HCT116 (cell line): ENCODE data around the gene TIMM21. TPM values are rescaled to one million over a fixed set of nuclear protein-coding genes. Genes with fewer than 3 reads are reported as not detected.

ENCODE experiments used
- ATAC-seq: fragments of 200-7000 bp; cut with Tn5 transposase; 2 replicates; pipeline ENCODE4 v1.9.1; 2020; ENCODE audit warnings: mild to moderate bottlenecking, moderate library complexity
- BruUV-seq: library from RNA; stranded (reverse); fragments of 400-500 nt; replicated peaks from 2 replicates; lab custom pipeline; 2021; lab: Mats Ljungman, UMichigan
- CTCF ChIA-PET: fragments of 300-600 bp; sonication (Branson Sonifier 250); formaldehyde crosslinking; loops from one replicate; lab custom pipeline; 2021; ENCODE audit warnings: antibody characterized with exemption; lab: Charles Lee
- POLR2A ChIA-PET: fragments of 300-600, 350-600 bp; sonication (Branson Sonifier 250); formaldehyde crosslinking; loops from one replicate; lab custom pipeline; 2021; ENCODE audit warnings: antibody characterized with exemption; lab: Charles Lee
- RAD21 ChIA-PET, 2 experiments: fragments of 300-600 bp; sonication (Branson Sonifier 250); formaldehyde crosslinking; loops; one replicate each; lab custom pipeline; 2023; ENCODE audit warnings: low total read pairs in 2 of 2; ENCODE audit not compliant: uncharacterized antibody in 2 of 2, unreplicated experiment in 2 of 2, low non-redundant PET in 1 of 2; lab: Charles Lee
- DNase-seq: peaks from one replicate; pipeline ENCODE4 v3.0.0-alpha.2; 2010; ENCODE audit warnings: low read depth, low spot score
- H2AFZ ChIP-seq: fragments of 200-600 bp; shearing (Covaris generic), sonication (generic); 2 replicates; pipeline ENCODE4 v1.6.1; 2017; ENCODE audit warnings: low read depth, mixed run types, mixed read lengths, antibody characterized with exemption, low read length; ENCODE audit not compliant: poor library complexity, severe bottlenecking
- H3K27ac ChIP-seq: 2 replicates; pipeline ENCODE4 v1.5.1; 2012; ENCODE audit warnings: low read depth, low read length
- H3K27me3 ChIP-seq: fragments of 200-600 bp; sonication (generic); 2 replicates; pipeline ENCODE4 v1.6.1; 2016; ENCODE audit warnings: mixed run types, low read length, mixed read lengths; ENCODE audit not compliant: insufficient read depth
- H3K36me3 ChIP-seq, 2 experiments: fragments of 200-500 bp in 1 of 2; fragments of 200-600 bp in 1 of 2; sonication (Bioruptor generic) in 1 of 2; sonication (generic) in 1 of 2; 2 replicates each; pipeline versions ENCODE4 v1.5.1 to v1.6.1; 2014 to 2016; ENCODE audit warnings: low read length in 2 of 2, inconsistent platforms in 1 of 2, mixed read lengths in 1 of 2, mixed run types in 1 of 2; ENCODE audit not compliant: insufficient read depth in 2 of 2, control insufficient read depth in 1 of 2
- H3K4me1 ChIP-seq, 2 experiments: fragments of 200-600 bp in 1 of 2; sonication (generic) in 1 of 2; 2 replicates each; pipeline versions ENCODE4 v1.5.1 to v1.6.1; 2012 to 2017; ENCODE audit warnings: low read length in 2 of 2, inconsistent platforms in 1 of 2, mild to moderate bottlenecking in 1 of 2, mixed read lengths in 1 of 2, mixed run types in 1 of 2, moderate library complexity in 1 of 2; ENCODE audit not compliant: insufficient read depth in 2 of 2, control insufficient read depth in 1 of 2
- H3K4me2 ChIP-seq: fragments of 200-600 bp; sonication (generic); 2 replicates; pipeline ENCODE4 v1.6.1; 2017; ENCODE audit warnings: mixed run types, low read length, mixed read lengths
- H3K4me3 ChIP-seq, 2 experiments: fragments of 200-600 bp in 1 of 2; sonication (generic) in 1 of 2; replicated peaks in 1 of 2; 2 replicates each; pipeline ENCODE4 v1.5.1; 2011 to 2016; ENCODE audit warnings: low read length in 2 of 2, control low read depth in 1 of 2, low read depth in 1 of 2, mild to moderate bottlenecking in 1 of 2, mixed read lengths in 1 of 2, mixed run types in 1 of 2
- H3K79me2 ChIP-seq: fragments of 200-600 bp; sonication (generic); 2 replicates; pipeline ENCODE4 v1.6.1; 2017; ENCODE audit warnings: mild to moderate bottlenecking, mixed run types, low read length, moderate library complexity, mixed read lengths; ENCODE audit not compliant: insufficient read depth
- H3K9ac ChIP-seq: fragments of 200-600 bp; sonication (generic); 2 replicates; pipeline ENCODE4 v1.6.1; 2016; ENCODE audit warnings: low read length, mixed read lengths
- H3K9me2 ChIP-seq: fragments of 200-600 bp; sonication (generic), shearing (Covaris generic); 2 replicates; pipeline ENCODE4 v1.6.1; 2017; ENCODE audit warnings: mixed run types, mild to moderate bottlenecking, moderate library complexity; ENCODE audit not compliant: insufficient read depth
- H3K9me3 ChIP-seq, 2 experiments: fragments of 200-500 bp in 1 of 2; fragments of 200-600 bp in 1 of 2; sonication (Bioruptor generic) in 1 of 2; sonication (generic) in 1 of 2; 2 replicates each; pipeline ENCODE4 v1.6.1; 2014 to 2017; ENCODE audit warnings: low read length in 2 of 2, mixed read lengths in 2 of 2, inconsistent platforms in 1 of 2, low read depth in 1 of 2, mild to moderate bottlenecking in 1 of 2, mixed run types in 1 of 2, moderate library complexity in 1 of 2; ENCODE audit not compliant: control insufficient read depth in 1 of 2, insufficient read depth in 1 of 2
- H4K20me1 ChIP-seq: fragments of 200-600 bp; sonication (generic), shearing (Covaris generic); 2 replicates; pipeline ENCODE4 v1.6.1; 2017; ENCODE audit warnings: mixed run types, mild to moderate bottlenecking, moderate library complexity; ENCODE audit not compliant: insufficient read depth
- ATF3 ChIP-seq: IDR thresholded peaks from 2 replicates; pipeline ENCODE4 v1.6.1; 2012
- CBX3 ChIP-seq: IDR thresholded peaks from 2 replicates; pipeline ENCODE4 v1.6.1; 2012; ENCODE audit warnings: low read depth
- CEBPB ChIP-seq: IDR thresholded peaks from 2 replicates; pipeline ENCODE4 v1.6.1; 2012; ENCODE audit warnings: low read depth
- EGR1 ChIP-seq: IDR thresholded peaks from 2 replicates; pipeline ENCODE4 v1.6.1; 2012; ENCODE audit warnings: low read depth
- EZH2 ChIP-seq: fragments of 200-600 bp; sonication (generic); IDR thresholded peaks from 2 replicates; pipeline ENCODE4 v1.6.1; 2017; ENCODE audit warnings: antibody characterized with exemption, mixed run types
- MAX ChIP-seq: IDR thresholded peaks from 2 replicates; pipeline ENCODE4 v1.6.1; 2012
- POLR2A ChIP-seq: IDR thresholded peaks from 2 replicates; pipeline ENCODE4 v1.7.0; 2011; ENCODE audit warnings: borderline replicate concordance; ENCODE audit not compliant: insufficient read depth, insufficient read length; ENCODE audit errors: extremely low read depth
- RAD21 ChIP-seq: IDR thresholded peaks from 2 replicates; pipeline ENCODE4 v1.6.1; 2012; ENCODE audit warnings: low read depth, mild to moderate bottlenecking
- SP1 ChIP-seq: IDR thresholded peaks from 2 replicates; pipeline ENCODE4 v1.6.1; 2012; ENCODE audit warnings: low read depth
- SRF ChIP-seq: IDR thresholded peaks from 2 replicates; pipeline ENCODE4 v1.6.1; 2012; ENCODE audit warnings: low read depth
- TCF7L2 ChIP-seq: IDR thresholded peaks from 2 replicates; pipeline ENCODE4 v1.7.0; 2011; ENCODE audit warnings: borderline replicate concordance, inconsistent platforms; ENCODE audit not compliant: insufficient read depth, insufficient read length; ENCODE audit errors: extremely low read depth
- YY1 ChIP-seq: IDR thresholded peaks from 2 replicates; pipeline ENCODE4 v1.6.1; 2011; ENCODE audit warnings: low read length, low read depth, moderate library complexity, mild to moderate bottlenecking; ENCODE audit not compliant: insufficient replicate concordance; ENCODE audit errors: extremely low read depth
- ZFX ChIP-seq: fragments of 450-650 bp; IDR thresholded peaks from 2 replicates; pipeline ENCODE4 v1.6.1; 2017
- ZNF274 ChIP-seq: fragments of 200-500 bp; sonication (Bioruptor generic); IDR thresholded peaks from 2 replicates; pipeline ENCODE4 v1.6.1; 2014; ENCODE audit warnings: mild to moderate bottlenecking, low read depth, low read length, inconsistent platforms
- intact Hi-C: fragments of 100-400 bp; cut with micrococcal nuclease; formaldehyde crosslinking; loops from 2 replicates; pipeline ENCODE4 v1.10.0; 2022
- total RNA-seq: library from RNA; stranded (reverse); gene quantifications from one replicate; pipeline ENCODE4 v1.2.1, GENCODE V29; 2021; ENCODE audit not compliant: unreplicated experiment

The TIMM21 gene
- total RNA-seq, 1 experiment from 2014 or later: 33.3 TPM

GRCh38 chr18:74126684-74127655 is 21.4 kb upstream of the TIMM21 start:
- Histone ChIP-seq H3K4me3 (no peak overlapping the region), H3K4me2 (no peak overlapping the region), H3K27me3 (peaks cover 91% of the 10 kb centered on the region), H3K9me3 (no peaks in the 10 kb centered on the region), H3K36me3 (no peaks in the 10 kb centered on the region), H3K9me2 (no peaks in the 10 kb centered on the region), H2AFZ (no peak overlapping the region), H4K20me1 (no peaks in the 10 kb centered on the region), H3K27ac (no peak overlapping the region), H3K9ac (no peak overlapping the region), H3K4me1 (no peaks in the 10 kb centered on the region), H3K79me2 (no peaks in the 10 kb centered on the region)
- no peak for DNase-seq
- intact Hi-C loops: no loop called here
- ChIA-PET CTCF (no interaction called here), POLR2A (no interaction called here), RAD21 (no interaction called here)
- ATAC-seq: no peak
- no peak for TF ChIP-seq TCF7L2
- TF ChIP-seq MAX: no peak
- TF ChIP-seq POLR2A: no peak
- TF ChIP-seq SRF: no peak
- no peak for TF ChIP-seq YY1
- TF ChIP-seq ZNF274: no peak
- TF ChIP-seq EZH2: no peak
- TF ChIP-seq CEBPB: no peak
- no peak for TF ChIP-seq ZFX
- TF ChIP-seq RAD21: no peak
- no peak for TF ChIP-seq CBX3
- no peak for TF ChIP-seq ATF3
- no peak for TF ChIP-seq EGR1
- no peak for TF ChIP-seq SP1
- no TSS peak for BruUV-seq
